ENCODE data around the gene PRDM7. TPM values are rescaled to one million over a fixed set of nuclear protein-coding genes. Genes with fewer than 3 reads are reported as not detected.
"Not testable (repeated sequence)": the region's sequence is repeated elsewhere in the genome, so short reads cannot be mapped to it uniquely, and the experiment has no call there.

The PRDM7 gene
- total RNA-seq, 1 donor from 2014 or later, result not detected

DNA sequence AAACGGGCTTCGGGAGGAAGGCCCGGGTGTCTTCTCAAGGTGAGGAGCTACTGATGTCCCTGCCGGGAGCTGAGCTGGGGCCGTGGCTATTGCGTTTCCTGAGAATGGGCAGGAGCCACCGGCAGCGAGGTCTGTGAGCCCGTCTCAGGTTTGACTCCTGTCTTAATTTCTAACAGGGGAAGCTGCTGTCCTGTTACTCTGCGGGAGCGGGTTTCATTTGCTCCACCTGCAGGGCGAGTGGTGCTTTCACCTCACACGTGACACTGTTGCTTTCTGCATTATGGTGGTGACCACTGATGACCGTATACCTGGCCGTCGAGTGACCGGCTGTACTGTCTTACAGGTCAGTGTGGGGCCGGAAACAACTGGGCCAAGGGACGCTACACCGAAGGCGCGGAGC is 17.7 kb upstream of the PRDM7 start:
- H3K4me3 ChIP-seq; H3K4me1 ChIP-seq; H3K27me3 ChIP-seq; H3K27ac ChIP-seq; DNase-seq; H3K9me3 ChIP-seq; H3K36me3 ChIP-seq; intact Hi-C loops (cut with DNase I); ATAC-seq: not testable (repeated sequence)

DNA sequence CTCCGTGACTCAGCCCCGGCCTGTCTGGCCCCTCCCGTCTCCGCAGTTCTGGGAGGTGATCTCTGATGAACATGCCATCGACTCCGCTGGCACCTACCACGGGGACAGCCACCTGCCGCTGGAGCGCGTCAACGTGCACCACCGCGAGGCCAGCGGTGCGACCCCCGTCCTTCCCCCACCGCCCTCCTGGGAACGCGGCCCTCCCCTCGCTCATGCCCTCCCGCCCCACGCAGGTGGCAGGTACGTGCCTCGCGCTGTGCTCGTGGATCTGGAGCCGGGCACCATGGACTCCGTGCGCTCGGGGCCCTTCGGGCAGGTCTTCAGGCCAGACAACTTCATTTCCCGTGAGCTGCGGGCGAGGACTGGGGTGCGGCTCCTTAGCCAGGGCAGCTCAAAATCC is 17.2 kb upstream of the PRDM7 start:
- H3K36me3 ChIP-seq; H3K4me3 ChIP-seq; ATAC-seq; intact Hi-C loops (cut with DNase I); H3K9me3 ChIP-seq; DNase-seq; H3K4me1 ChIP-seq; H3K27ac ChIP-seq; H3K27me3 ChIP-seq: not testable (repeated sequence)

DNA sequence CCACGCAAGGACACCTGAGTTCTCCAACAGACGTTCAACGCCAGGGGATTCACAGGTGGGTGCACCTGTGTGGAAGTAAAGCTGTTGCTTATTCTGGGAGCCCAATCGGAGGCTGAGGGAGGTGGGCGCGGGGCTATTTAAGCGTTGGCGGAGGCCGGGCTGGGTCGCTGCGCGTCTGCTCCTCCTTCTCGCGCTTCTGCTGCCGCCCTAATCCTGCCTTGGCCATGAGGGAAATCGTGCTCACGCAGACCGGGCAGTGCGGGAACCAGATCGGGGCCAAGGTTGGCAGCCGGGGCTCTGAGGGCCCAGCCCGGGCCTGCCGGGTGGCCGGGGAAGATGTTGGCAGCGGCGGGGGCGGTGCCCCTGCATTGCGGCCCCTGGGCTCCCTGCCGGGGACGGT is 16.7 kb upstream of the PRDM7 start:
- DNase-seq; H3K4me1 ChIP-seq; H3K4me3 ChIP-seq; H3K36me3 ChIP-seq; intact Hi-C loops (cut with DNase I); H3K27ac ChIP-seq; H3K9me3 ChIP-seq; ATAC-seq; H3K27me3 ChIP-seq: not testable (repeated sequence)

DNA sequence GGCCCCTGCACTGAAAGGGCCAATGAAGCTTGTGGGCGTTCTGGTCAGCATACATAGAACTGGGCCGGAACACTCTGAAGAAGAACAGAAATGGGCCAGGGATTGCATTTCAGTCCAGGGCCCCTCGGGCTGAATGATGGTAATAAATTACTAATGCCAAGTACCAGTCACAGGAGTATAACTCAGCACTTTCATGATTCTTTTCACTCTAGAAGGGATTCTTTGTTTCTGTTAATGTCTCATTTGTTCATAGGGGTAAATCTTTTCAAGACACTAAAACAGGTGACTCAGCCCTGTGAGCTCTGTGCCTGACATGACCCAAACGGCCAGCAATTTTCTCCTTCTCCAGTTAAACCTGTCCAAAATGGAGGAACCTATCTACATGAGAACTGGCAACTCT is 15.7 kb upstream of the PRDM7 start:
- H3K27ac ChIP-seq; H3K36me3 ChIP-seq; H3K27me3 ChIP-seq; ATAC-seq; H3K9me3 ChIP-seq; intact Hi-C loops (cut with DNase I); H3K4me3 ChIP-seq; H3K4me1 ChIP-seq; DNase-seq: not testable (repeated sequence)

DNA sequence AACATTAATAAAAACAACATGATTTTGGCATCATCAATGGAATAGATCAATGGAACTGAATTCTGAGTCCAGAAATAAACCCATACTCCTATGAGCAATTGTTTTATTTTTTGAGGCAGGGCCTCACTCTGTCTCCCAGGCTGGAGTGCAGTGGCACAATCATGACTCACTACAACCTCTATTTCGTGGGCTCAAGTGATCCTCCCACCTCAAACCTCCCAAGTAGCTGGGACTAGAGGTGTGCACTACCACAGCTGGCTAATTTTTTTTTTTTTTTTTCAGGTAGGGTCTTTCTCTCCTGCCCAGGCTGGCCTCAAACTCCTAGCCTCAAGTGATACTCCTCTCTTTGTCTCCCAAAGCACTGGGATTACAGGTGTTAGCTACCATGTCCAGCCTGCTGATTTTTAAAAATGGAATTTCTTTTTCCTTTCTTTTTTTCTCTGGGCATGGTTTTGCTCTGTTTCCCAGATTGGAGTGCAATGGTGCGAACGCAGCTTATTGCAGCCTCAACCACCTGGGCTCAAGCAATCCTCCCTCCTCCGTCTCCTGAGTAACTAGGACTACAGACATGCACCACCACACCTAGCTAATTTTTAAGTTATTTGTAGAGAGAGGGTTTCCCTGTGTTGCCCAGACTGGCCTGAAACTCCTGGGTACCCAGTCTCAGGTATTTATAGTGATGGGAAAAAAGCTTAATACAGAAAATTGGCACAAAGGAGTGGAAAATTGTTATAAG is 7.3 kb upstream of the PRDM7 start:
- Histone ChIP-seq H3K4me1 (peaks cover 7% of the 10 kb centered on the region), H3K4me3 (no peak overlapping the region), H3K27me3 (no peaks in the 10 kb centered on the region), H3K27ac (no peak overlapping the region), H3K9me3 (no peaks in the 10 kb centered on the region), H3K36me3 (no peaks in the 10 kb centered on the region)
- DNase-seq (no peak), ATAC-seq (no peak)
- intact Hi-C loops (cut with DNase I), result no loop called here
- TF ChIP-seq, protein P1, sequence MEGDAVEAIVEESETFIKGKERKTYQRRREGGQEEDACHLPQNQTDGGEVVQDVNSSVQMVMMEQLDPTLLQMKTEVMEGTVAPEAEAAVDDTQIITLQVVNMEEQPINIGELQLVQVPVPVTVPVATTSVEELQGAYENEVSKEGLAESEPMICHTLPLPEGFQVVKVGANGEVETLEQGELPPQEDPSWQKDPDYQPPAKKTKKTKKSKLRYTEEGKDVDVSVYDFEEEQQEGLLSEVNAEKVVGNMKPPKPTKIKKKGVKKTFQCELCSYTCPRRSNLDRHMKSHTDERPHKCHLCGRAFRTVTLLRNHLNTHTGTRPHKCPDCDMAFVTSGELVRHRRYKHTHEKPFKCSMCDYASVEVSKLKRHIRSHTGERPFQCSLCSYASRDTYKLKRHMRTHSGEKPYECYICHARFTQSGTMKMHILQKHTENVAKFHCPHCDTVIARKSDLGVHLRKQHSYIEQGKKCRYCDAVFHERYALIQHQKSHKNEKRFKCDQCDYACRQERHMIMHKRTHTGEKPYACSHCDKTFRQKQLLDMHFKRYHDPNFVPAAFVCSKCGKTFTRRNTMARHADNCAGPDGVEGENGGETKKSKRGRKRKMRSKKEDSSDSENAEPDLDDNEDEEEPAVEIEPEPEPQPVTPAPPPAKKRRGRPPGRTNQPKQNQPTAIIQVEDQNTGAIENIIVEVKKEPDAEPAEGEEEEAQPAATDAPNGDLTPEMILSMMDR (IDR thresholded peaks at IDR 0.05), result no peak

DNA sequence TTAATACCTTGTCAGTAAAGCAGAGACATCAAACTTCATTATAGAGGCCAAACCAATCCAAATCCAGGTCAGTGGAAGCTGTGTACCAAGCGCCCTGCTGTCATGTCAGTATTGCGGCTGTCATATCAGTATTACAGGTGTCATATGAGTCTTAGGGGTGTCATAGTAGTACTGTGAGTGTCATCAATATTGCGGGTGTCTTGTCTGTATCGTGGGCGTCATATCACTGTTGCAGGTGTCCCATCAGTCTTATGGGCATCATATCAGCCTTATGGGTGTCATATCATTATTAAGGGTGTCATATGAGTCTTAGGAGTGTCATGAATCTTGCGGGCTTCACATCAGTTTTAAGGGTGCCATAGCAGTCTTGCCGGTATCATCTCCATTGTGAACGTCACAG is 6.0 kb upstream of the PRDM7 start:
- peak overlapping the region; percentile 92 for H3K27ac ChIP-seq
- H3K4me1 ChIP-seq, result peaks cover 8% of the 10 kb centered on the region
- H3K9me3 ChIP-seq, result no peaks in the 10 kb centered on the region
- TF ChIP-seq, protein P1 (IDR thresholded peaks at IDR 0.05), result no peak
- ATAC-seq, result no peak
- intact Hi-C loops (cut with DNase I), result no loop called here
- no peak overlapping the region for H3K4me3 ChIP-seq
- no peak for DNase-seq
- H3K36me3 ChIP-seq, result no peaks in the 10 kb centered on the region
- no peaks in the 10 kb centered on the region for H3K27me3 ChIP-seq

DNA sequence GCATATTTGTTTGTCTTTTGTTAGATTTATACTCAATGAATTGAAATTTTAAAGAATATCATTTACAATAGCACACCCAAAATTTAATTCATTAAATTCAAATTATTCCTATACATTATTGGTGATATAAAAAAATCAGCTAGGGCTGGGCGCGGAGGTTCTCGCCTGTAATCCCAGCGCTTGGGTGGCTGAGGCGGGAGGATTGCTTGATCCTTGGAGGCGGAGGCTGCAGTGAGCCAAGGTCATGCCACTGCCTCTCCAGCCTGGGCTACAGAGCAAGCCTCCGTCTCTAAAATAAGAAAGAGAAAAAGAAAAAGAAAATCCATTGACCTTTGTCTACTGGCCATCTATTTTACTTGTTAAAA is 4.5 kb upstream of the PRDM7 start:
- ATAC-seq, result no peak
- H3K27me3 ChIP-seq, result no peaks in the 10 kb centered on the region
- H3K27ac ChIP-seq, result peak overlapping the region; percentile 92
- no peak for DNase-seq
- H3K4me3 ChIP-seq, result no peak overlapping the region
- H3K36me3 ChIP-seq, result no peaks in the 10 kb centered on the region
- peaks cover 12% of the 10 kb centered on the region for H3K4me1 ChIP-seq
- intact Hi-C loops (cut with DNase I), result no loop called here
- TF ChIP-seq, protein P1 (IDR thresholded peaks at IDR 0.05), result no peak
- H3K9me3 ChIP-seq, result no peaks in the 10 kb centered on the region

DNA sequence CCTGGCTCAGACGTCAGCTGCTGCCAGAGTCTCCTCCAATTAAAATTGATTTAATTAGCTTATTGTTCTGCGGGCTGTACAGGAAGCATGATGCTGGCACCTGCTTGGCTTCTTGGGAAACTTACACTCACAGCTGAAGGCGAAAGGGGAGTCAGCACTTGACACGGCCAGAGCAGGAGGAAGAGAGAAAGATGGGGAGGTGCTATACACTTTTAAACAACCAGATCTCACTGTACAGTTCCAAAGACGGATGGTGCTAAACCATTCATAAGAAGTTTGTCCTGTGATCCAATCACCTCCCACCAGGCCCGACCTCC is 1.4 kb upstream of the PRDM7 start:
- H3K27ac ChIP-seq, result no peak overlapping the region

More for the DNA sequence above, 1.4 kb upstream of the PRDM7 start:
- Histone ChIP-seq H3K9me3 (no peaks in the 10 kb centered on the region), H3K27me3 (no peaks in the 10 kb centered on the region), H3K4me3 (no peak overlapping the region), H3K4me1 (peaks cover 12% of the 10 kb centered on the region), H3K36me3 (no peaks in the 10 kb centered on the region)
- no peak for DNase-seq
- TF ChIP-seq, protein P1 (IDR thresholded peaks at IDR 0.05), result no peak
- ATAC-seq, result no peak
- intact Hi-C loops (cut with DNase I), result no loop called here
